Mesenchymal stem cell (in vitro differentiated cells and primary cell): ENCODE data around the gene NNAT.

Experiments
- DNase-seq: peaks from one replicate; pipeline ENCODE4 v3.0.0-alpha.2; 2013
- H2AFZ ChIP-seq: one replicate; pipeline ENCODE4 v1.6.1; 2013; ENCODE audit warnings: low read depth, mild to moderate bottlenecking, control low read depth, inconsistent platforms, low read length, moderate library complexity
- H2AK5ac ChIP-seq: 2 replicates; pipeline ENCODE4 v1.6.1; 2013; ENCODE audit warnings: low read length, moderate library complexity, mild to moderate bottlenecking, inconsistent platforms; ENCODE audit not compliant: severe bottlenecking
- H2BK120ac ChIP-seq: one replicate; pipeline ENCODE4 v1.6.1; 2013; ENCODE audit warnings: low read depth, mild to moderate bottlenecking, inconsistent platforms, low read length, moderate library complexity
- H2BK12ac ChIP-seq, 2 experiments: one replicate each; pipeline ENCODE4 v1.6.1; 2013; ENCODE audit warnings: inconsistent platforms in 2 of 2, low read length in 2 of 2, mild to moderate bottlenecking in 2 of 2, moderate library complexity in 2 of 2, control low read depth in 1 of 2
- H2BK15ac ChIP-seq: one replicate; pipeline ENCODE4 v1.6.1; 2013; ENCODE audit warnings: mild to moderate bottlenecking, low read depth, inconsistent platforms; ENCODE audit not compliant: poor library complexity, severe bottlenecking
- H2BK5ac ChIP-seq: 2 replicates; pipeline ENCODE4 v1.6.1; 2013; ENCODE audit warnings: low read depth, mild to moderate bottlenecking, low read length, control low read depth, inconsistent platforms; ENCODE audit not compliant: poor library complexity, severe bottlenecking
- H3K14ac ChIP-seq, 2 experiments: one replicate each; pipeline ENCODE4 v1.6.1; 2013; ENCODE audit warnings: inconsistent platforms in 2 of 2, low read length in 2 of 2, control low read depth in 1 of 2, mild to moderate bottlenecking in 1 of 2, moderate library complexity in 1 of 2
- H3K18ac ChIP-seq, 2 experiments: one replicate each; pipeline ENCODE4 v1.6.1; 2013; ENCODE audit warnings: inconsistent platforms in 2 of 2, low read length in 2 of 2, control low read depth in 1 of 2, low read depth in 1 of 2, mild to moderate bottlenecking in 1 of 2
- H3K23ac ChIP-seq, 2 experiments: one replicate each; pipeline ENCODE4 v1.6.1; 2013; ENCODE audit warnings: inconsistent platforms in 2 of 2, low read length in 2 of 2, mild to moderate bottlenecking in 2 of 2, moderate library complexity in 2 of 2, control low read depth in 1 of 2
- H3K27ac ChIP-seq: 2 replicates; pipeline ENCODE4 v1.5.1; 2013; ENCODE audit warnings: mild to moderate bottlenecking, moderate library complexity, low read length, control low read depth, inconsistent platforms; ENCODE audit not compliant: poor library complexity, severe bottlenecking
- H3K27me3 ChIP-seq, 2 experiments: 2 replicates each; pipeline versions ENCODE4 v1.6.1 to v1.7.0; 2013; ENCODE audit warnings: low read length in 2 of 2, mild to moderate bottlenecking in 2 of 2, moderate library complexity in 2 of 2, control low read depth in 1 of 2, inconsistent platforms in 1 of 2; ENCODE audit not compliant: control insufficient read depth in 1 of 2, insufficient read depth in 1 of 2
- H3K36me3 ChIP-seq, 2 experiments: 2 replicates each; pipeline versions ENCODE4 v1.6.1 to v1.7.0; 2013; ENCODE audit warnings: low read length in 2 of 2, control low read depth in 1 of 2, inconsistent platforms in 1 of 2, low read depth in 1 of 2, mild to moderate bottlenecking in 1 of 2; ENCODE audit not compliant: insufficient read depth in 2 of 2, control insufficient read depth in 1 of 2
- H3K4ac ChIP-seq, 2 experiments: one replicate each; pipeline ENCODE4 v1.6.1; 2013; ENCODE audit warnings: inconsistent platforms in 2 of 2, low read length in 2 of 2, mild to moderate bottlenecking in 2 of 2, moderate library complexity in 2 of 2, control low read depth in 1 of 2, low read depth in 1 of 2
- H3K4me1 ChIP-seq: 2 replicates; pipeline ENCODE4 v1.6.1; 2013; ENCODE audit warnings: low read depth, low read length, control low read depth; ENCODE audit not compliant: control insufficient read depth, insufficient read depth
- H3K4me2 ChIP-seq: 2 replicates; pipeline ENCODE4 v1.6.1; 2013; ENCODE audit warnings: low read length, mild to moderate bottlenecking, inconsistent platforms; ENCODE audit not compliant: poor library complexity, severe bottlenecking
- H3K4me3 ChIP-seq, 2 experiments: 2 replicates each; pipeline versions ENCODE4 v1.5.1 to v1.7.0; 2013; ENCODE audit warnings: low read length in 2 of 2, mild to moderate bottlenecking in 2 of 2, control low read depth in 1 of 2, low read depth in 1 of 2; ENCODE audit not compliant: insufficient read depth in 1 of 2
- H3K79me1 ChIP-seq: replicated peaks from 2 replicates; pipeline ENCODE4 v1.6.1; 2013; ENCODE audit warnings: mild to moderate bottlenecking, control low read depth, low read length, inconsistent platforms; ENCODE audit not compliant: poor library complexity, severe bottlenecking
- H3K9ac ChIP-seq: 2 replicates; pipeline ENCODE4 v1.7.0; 2013; ENCODE audit warnings: mild to moderate bottlenecking, low read length, moderate library complexity
- H3K9me3 ChIP-seq: 2 replicates; pipeline ENCODE4 v1.7.0; 2013; ENCODE audit warnings: mild to moderate bottlenecking, low read length; ENCODE audit not compliant: control insufficient read depth
- H4K8ac ChIP-seq: one replicate; pipeline ENCODE4 v1.6.1; 2013; ENCODE audit warnings: inconsistent platforms, mild to moderate bottlenecking, low read length, moderate library complexity
- H4K91ac ChIP-seq: one replicate; pipeline ENCODE4 v1.6.1; 2013; ENCODE audit warnings: mild to moderate bottlenecking, low read length, inconsistent platforms
- WGBS: methylation state at CpG from one replicate; pipeline ENCODE4 v1.1.7; 2013; ENCODE audit warnings: mixed read lengths; 5-methylcytosine and 5-hydroxymethylcytosine counted together

The NNAT gene

GRCh38 chr20:37522260-37523011 is 1.4 kb downstream of the NNAT start:
- no peak overlapping the region for H3K4ac ChIP-seq
- no peak overlapping the region for H2AFZ ChIP-seq
- H3K9ac ChIP-seq: no peak overlapping the region
- H3K9me3 ChIP-seq: no peaks in the 10 kb centered on the region
- no peak overlapping the region for H3K4me2 ChIP-seq
- peaks cover 12% of the 10 kb centered on the region for H3K79me1 ChIP-seq
- H4K91ac ChIP-seq: no peak overlapping the region
- no peak overlapping the region for H3K23ac ChIP-seq
- H3K27ac ChIP-seq: no peak overlapping the region
- no peak overlapping the region for H3K14ac ChIP-seq
- peaks cover 20 to 46% of the 10 kb centered on the region in 2 experiments for H3K36me3 ChIP-seq
- no peak overlapping the region for H2BK120ac ChIP-seq
- H2BK5ac ChIP-seq: no peak overlapping the region
- H2BK12ac ChIP-seq: no peak overlapping the region
- WGBS: 71% methylated on average over 28 of the region's 36 CpGs
- no peak overlapping the region for H3K18ac ChIP-seq
- peaks cover 41% of the 10 kb centered on the region for H3K4me1 ChIP-seq
- peak; percentile 32 for DNase-seq
- no peak overlapping the region for H4K8ac ChIP-seq
- H3K27me3 ChIP-seq: no peaks in the 10 kb centered on the region
- no peak overlapping the region for H2BK15ac ChIP-seq
- no peak overlapping the region for H3K4me3 ChIP-seq
- no peak overlapping the region for H2AK5ac ChIP-seq

- no peaks in the 10 kb centered on the region for H3K9me3 ChIP-seq
- peaks cover 41% of the 10 kb centered on the region for H3K4me1 ChIP-seq
- WGBS: 85% methylated on average over 12 of the region's 13 CpGs
- no peak overlapping the region for H3K14ac ChIP-seq
- peaks cover 15 to 42% of the 10 kb centered on the region in 2 experiments for H3K36me3 ChIP-seq
- H3K4ac ChIP-seq: no peak overlapping the region
- no peak overlapping the region for H2AK5ac ChIP-seq
- H2BK5ac ChIP-seq: no peak overlapping the region
- no peak overlapping the region for H2BK120ac ChIP-seq
- H3K9ac ChIP-seq: no peak overlapping the region
- H3K4me3 ChIP-seq: no peak overlapping the region
- H3K27ac ChIP-seq: no peak overlapping the region
- no peak overlapping the region for H4K8ac ChIP-seq
- no peak overlapping the region for H3K23ac ChIP-seq
- H3K79me1 ChIP-seq: peaks cover 12% of the 10 kb centered on the region
- H2AFZ ChIP-seq: no peak overlapping the region
- H2BK15ac ChIP-seq: no peak overlapping the region
- H4K91ac ChIP-seq: no peak overlapping the region
- no peaks in the 10 kb centered on the region for H3K27me3 ChIP-seq
- DNase-seq: no peak
- H3K18ac ChIP-seq: no peak overlapping the region
- H3K4me2 ChIP-seq: no peak overlapping the region
- no peak overlapping the region for H2BK12ac ChIP-seq
Observed at GRCh38 chr20:37523012-37523391, 2.0 kb downstream of the NNAT start.

- Histone ChIP-seq H2AFZ (no peak overlapping the region), H3K14ac (no peak overlapping the region), H2BK120ac (no peak overlapping the region), H4K8ac (no peak overlapping the region), H3K18ac (no peak overlapping the region), H3K4me1 (peaks cover 42% of the 10 kb centered on the region), H3K9me3 (no peaks in the 10 kb centered on the region), H3K4me2 (no peak overlapping the region), H3K36me3 (peaks cover 4 to 33% of the 10 kb centered on the region in 2 experiments), H2AK5ac (no peak overlapping the region), H3K23ac (peak overlapping the region in 1 of 2 experiments; percentile 63), H3K27me3 (no peaks in the 10 kb centered on the region), H2BK12ac (no peak overlapping the region), H2BK5ac (peak overlapping the region; percentile 11), H2BK15ac (no peak overlapping the region), H3K9ac (no peak overlapping the region), H4K91ac (no peak overlapping the region), H3K4ac (no peak overlapping the region), H3K79me1 (peaks cover 11% of the 10 kb centered on the region), H3K4me3 (no peak overlapping the region), H3K27ac (no peak overlapping the region)
- no peak for DNase-seq
- WGBS: 73% methylated on average over 10 of the region's 10 CpGs
Observed at GRCh38 chr20:37523911-37524700, 3.1 kb downstream of the NNAT start.
